WI38 (cell line): ENCODE measurements around the gene PGF.

ENCODE experiments used
- H3K4me3 ChIP-seq: 2 replicates; pipeline ENCODE4 v1.5.1; 2011; ENCODE audit warnings: low read depth, mild to moderate bottlenecking, control low read depth, low read length
- CTCF ChIP-seq: IDR thresholded peaks from 2 replicates; pipeline ENCODE4 v1.5.1; 2012; ENCODE audit warnings: low read depth, mild to moderate bottlenecking, control low read depth, low read length

PGF gene

GRCh38 chr14:74981462-74981782, 26.0 kb upstream of the PGF start:
- TF ChIP-seq CTCF: no peak
- H3K4me3 ChIP-seq: no peak overlapping the region

- no peak overlapping the region for H3K4me3 ChIP-seq
- no peak for TF ChIP-seq CTCF
These were observed 25.5 kb upstream of the PGF start for GRCh38 chr14:74980731-74981461.

GRCh38 chr14:74980398-74980730, 25.0 kb upstream of the PGF start:
- H3K4me3 ChIP-seq: no peak overlapping the region
- no peak for TF ChIP-seq CTCF

DNA sequence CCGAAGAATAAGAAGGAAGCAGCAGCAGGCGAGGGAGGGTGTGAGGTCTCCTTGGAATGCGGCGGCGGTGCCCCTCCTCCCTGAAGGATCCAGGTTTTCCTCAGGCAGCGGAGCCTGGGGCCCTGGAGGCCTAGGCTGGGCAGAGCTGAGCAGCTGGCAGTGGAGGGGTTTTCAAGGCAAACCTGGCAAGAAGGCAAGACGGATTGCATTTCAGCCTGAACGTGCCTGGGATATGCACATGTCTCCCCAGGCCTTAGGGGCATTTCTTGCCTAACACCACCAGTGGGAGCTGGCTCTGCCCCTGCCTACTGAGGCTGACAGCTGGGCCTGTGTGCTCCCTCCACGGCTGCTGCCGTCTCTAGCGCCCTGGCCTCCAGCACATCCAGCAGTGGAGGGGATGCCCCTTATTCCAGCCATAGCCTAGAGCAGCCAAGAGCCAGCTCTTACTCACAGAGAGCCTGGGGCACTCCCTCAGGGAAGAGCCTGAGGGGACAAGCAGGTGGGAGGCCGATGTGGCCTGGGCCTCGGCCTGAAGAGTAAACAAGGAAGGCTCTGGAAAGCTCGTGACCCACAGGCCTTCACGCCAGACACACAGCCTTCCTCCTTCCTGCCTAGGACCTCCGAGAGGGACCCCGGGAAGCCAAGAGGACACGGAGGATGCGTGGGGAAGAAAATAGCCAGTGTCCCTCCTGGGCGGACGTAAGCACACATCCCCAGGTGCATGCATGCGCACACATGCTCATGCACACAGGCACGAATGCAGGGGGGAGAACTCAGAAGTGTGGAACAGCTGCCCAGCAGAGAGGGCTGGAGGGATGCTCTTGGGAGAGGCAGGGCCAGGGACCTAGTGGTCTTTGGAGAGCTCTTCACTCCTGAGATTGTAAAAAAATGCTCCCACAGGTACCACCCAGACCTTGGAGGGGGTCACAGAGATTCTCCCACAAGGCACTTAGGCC, 24.3 kb upstream of the PGF start:
- TF ChIP-seq CTCF: no peak
- no peak overlapping the region for H3K4me3 ChIP-seq

DNA sequence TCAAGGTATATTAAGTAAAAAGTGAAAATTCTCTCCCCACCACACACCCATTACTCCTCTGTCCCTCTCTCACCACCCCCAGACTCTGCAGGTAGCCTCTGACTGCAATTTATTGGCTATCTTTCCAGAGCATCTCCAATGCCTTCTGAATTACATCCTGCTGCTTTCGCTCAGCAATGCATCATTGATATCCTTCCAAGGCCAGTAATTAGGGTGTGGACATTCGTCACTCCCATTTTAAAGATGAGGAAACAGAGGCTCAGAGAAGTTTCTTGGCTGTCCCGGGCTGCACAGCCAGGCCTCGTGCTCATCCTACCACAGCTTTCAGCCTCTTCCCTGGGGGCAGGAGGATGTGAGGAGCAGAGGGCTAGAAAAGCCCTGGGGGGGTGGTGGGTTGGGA, 23.6 kb upstream of the PGF start:
- no peak overlapping the region for H3K4me3 ChIP-seq
- no peak for TF ChIP-seq CTCF

GRCh38 chr14:74978416-74978947, 23.1 kb upstream of the PGF start:
- no peak overlapping the region for H3K4me3 ChIP-seq
- TF ChIP-seq CTCF: no peak

DNA sequence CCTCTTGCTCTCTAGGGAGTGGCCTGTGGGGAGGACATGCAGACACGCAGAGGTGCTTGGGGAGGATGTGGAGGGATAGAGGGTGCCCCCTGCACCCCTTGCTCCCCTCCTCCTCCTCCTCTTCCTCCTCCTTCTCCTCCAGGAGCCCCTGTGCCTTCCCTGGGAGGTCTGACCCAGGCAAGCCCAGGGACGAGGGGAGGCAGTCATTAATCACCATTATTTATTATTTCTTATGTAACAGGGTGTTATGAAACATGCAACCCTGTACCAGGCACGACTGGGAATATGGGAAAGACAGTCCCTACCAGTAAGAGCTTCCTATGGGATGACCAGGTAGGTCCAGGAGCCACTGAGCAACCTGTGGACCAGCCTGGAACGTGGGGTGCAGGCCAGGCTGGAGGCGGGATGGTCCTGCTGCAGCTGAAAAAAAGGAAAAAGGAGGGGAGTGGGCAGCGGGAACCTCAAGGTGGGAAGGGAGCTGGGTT, 22.5 kb upstream of the PGF start:
- H3K4me3 ChIP-seq: no peak overlapping the region
- TF ChIP-seq CTCF: no peak
